ENCODE results near the gene SLC47A2.

SLC47A2 gene

GRCh38 chr17:19756546-19756945 lies 40.2 kb upstream of the SLC47A2 start:
- H3K4me3 ChIP-seq (ENCODE audit: low read length): 0 out of 2 replicates have a peak overlapping the region, but pooled peaks have one; percentile 9
- H3K27me3 ChIP-seq (ENCODE audit: low read depth, low read length): no peaks in the 10 kb centered on the region
- H3K36me3 ChIP-seq (replicated peaks; ENCODE audit: low read depth, low read length): no peaks in the 10 kb centered on the region
- no peaks in the 10 kb centered on the region for H3K9me3 ChIP-seq (ENCODE audit: insufficient read depth, low read length)
- H3K79me2 ChIP-seq (ENCODE audit: low read length): no peaks in the 10 kb centered on the region
- H3K9ac ChIP-seq (ENCODE audit: low read length): peak overlapping the region; percentile 64; the same call in 1 of the 2 replicates
- no peaks in the 10 kb centered on the region for H4K20me1 ChIP-seq (ENCODE audit: insufficient read depth, low read length)
- peaks cover 43% of the 10 kb centered on the region for H3K4me1 ChIP-seq (ENCODE audit: low read length)
- no peak for TF ChIP-seq CTCF (IDR thresholded peaks at IDR 0.05; ENCODE audit: low read depth, low read length)
- TF ChIP-seq EZH2phosphoT487 (IDR thresholded peaks at IDR 0.05; ENCODE audit: low read depth): no peak
- no peak overlapping the region for H2AFZ ChIP-seq (ENCODE audit: low read depth, low read length)
- peak overlapping the region; percentile 72 for H3K4me2 ChIP-seq (ENCODE audit: low read length)
- peak overlapping the region; percentile 97 for H3K27ac ChIP-seq (ENCODE audit: low read length)

DNA sequence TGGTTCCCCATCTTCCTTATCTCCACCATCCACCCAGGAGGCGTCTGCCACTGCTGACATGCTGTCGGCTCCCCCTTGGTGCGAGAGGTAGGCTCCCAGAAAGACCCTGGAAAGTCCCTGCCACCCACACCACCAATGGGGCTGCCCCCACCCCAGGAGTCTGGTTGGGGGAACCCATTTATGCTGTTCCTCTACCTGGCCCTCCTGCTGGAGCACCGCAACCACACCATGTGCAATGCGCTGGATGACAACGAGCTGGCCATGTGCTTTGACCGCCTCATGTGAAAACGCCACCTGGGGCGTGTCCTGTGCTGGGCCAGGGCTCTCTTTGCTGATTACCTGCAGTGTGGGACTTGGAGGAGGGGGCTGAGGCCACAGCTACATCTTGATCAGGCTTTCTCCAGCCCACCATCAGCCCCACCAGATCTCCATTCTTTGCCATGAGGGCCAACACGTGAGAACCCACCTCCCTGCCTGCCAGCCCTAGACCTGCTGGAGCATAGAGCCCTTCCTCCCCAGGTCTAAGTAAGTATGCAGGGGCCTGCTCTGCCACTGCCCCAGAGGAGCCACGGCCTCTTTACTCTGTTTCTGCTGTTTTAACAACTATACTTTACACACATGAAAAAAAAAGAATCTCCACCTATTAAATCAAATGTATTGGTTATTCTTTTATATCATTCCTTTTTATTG lies 39.6 kb upstream of the SLC47A2 start:
- H2AFZ ChIP-seq (ENCODE audit: low read depth, low read length): no peak overlapping the region
- TF ChIP-seq CTCF (IDR thresholded peaks at IDR 0.05; ENCODE audit: low read depth, low read length): no peak
- TF ChIP-seq EZH2phosphoT487 (IDR thresholded peaks at IDR 0.05; ENCODE audit: low read depth): no peak
- no peaks in the 10 kb centered on the region for H4K20me1 ChIP-seq (ENCODE audit: insufficient read depth, low read length)
- no peaks in the 10 kb centered on the region for H3K27me3 ChIP-seq (ENCODE audit: low read depth, low read length)
- peak overlapping the region; percentile 72 for H3K4me2 ChIP-seq (ENCODE audit: low read length)
- H3K4me3 ChIP-seq (ENCODE audit: low read length): peak overlapping the region; percentile 9; the same call in 1 of the 2 replicates
- no peaks in the 10 kb centered on the region for H3K36me3 ChIP-seq (replicated peaks; ENCODE audit: low read depth, low read length)
- peaks cover 43% of the 10 kb centered on the region for H3K4me1 ChIP-seq (ENCODE audit: low read length)
- no peaks in the 10 kb centered on the region for H3K79me2 ChIP-seq (ENCODE audit: low read length)
- peak overlapping the region; percentile 97 for H3K27ac ChIP-seq (ENCODE audit: low read length)
- H3K9me3 ChIP-seq (ENCODE audit: insufficient read depth, low read length): no peaks in the 10 kb centered on the region
- H3K9ac ChIP-seq (ENCODE audit: low read length): peak overlapping the region; percentile 68

DNA sequence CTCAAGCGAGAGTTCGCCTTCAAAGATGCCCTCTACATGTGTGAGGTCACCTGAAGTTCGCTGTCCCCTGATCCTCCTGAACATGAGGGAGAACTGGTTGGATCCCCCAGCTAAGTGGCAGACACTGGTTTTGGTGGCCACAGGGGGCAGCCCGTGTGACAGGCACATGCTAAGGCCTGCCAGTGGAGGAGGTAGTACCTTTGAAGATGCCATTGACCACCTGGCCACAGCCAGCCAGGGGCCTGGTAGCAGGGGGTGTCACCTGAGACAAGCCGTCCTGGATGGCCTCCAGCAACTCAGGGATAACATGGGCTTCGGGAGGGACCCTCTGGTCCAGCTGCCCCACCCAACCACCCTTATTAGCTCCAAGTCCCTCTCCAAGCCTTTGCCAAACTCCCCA lies 39.0 kb upstream of the SLC47A2 start:
- no peak overlapping the region for H2AFZ ChIP-seq (ENCODE audit: low read depth, low read length)
- H3K27ac ChIP-seq (ENCODE audit: low read length): peak overlapping the region; percentile 97
- peaks cover 43% of the 10 kb centered on the region for H3K4me1 ChIP-seq (ENCODE audit: low read length)
- no peaks in the 10 kb centered on the region for H3K36me3 ChIP-seq (replicated peaks; ENCODE audit: low read depth, low read length)
- H3K27me3 ChIP-seq (ENCODE audit: low read depth, low read length): no peaks in the 10 kb centered on the region
- peak overlapping the region; percentile 49; the same call in 1 of the 2 replicates for H3K4me3 ChIP-seq (ENCODE audit: low read length)
- TF ChIP-seq CTCF (IDR thresholded peaks at IDR 0.05; ENCODE audit: low read depth, low read length) (no peak), EZH2phosphoT487 (IDR thresholded peaks at IDR 0.05; ENCODE audit: low read depth) (no peak)
- H3K9me3 ChIP-seq (ENCODE audit: insufficient read depth, low read length): no peaks in the 10 kb centered on the region
- peak overlapping the region; percentile 72 for H3K4me2 ChIP-seq (ENCODE audit: low read length)
- H3K79me2 ChIP-seq (ENCODE audit: low read length): no peaks in the 10 kb centered on the region
- peak overlapping the region; percentile 68 for H3K9ac ChIP-seq (ENCODE audit: low read length)
- H4K20me1 ChIP-seq (ENCODE audit: insufficient read depth, low read length): no peaks in the 10 kb centered on the region

DNA sequence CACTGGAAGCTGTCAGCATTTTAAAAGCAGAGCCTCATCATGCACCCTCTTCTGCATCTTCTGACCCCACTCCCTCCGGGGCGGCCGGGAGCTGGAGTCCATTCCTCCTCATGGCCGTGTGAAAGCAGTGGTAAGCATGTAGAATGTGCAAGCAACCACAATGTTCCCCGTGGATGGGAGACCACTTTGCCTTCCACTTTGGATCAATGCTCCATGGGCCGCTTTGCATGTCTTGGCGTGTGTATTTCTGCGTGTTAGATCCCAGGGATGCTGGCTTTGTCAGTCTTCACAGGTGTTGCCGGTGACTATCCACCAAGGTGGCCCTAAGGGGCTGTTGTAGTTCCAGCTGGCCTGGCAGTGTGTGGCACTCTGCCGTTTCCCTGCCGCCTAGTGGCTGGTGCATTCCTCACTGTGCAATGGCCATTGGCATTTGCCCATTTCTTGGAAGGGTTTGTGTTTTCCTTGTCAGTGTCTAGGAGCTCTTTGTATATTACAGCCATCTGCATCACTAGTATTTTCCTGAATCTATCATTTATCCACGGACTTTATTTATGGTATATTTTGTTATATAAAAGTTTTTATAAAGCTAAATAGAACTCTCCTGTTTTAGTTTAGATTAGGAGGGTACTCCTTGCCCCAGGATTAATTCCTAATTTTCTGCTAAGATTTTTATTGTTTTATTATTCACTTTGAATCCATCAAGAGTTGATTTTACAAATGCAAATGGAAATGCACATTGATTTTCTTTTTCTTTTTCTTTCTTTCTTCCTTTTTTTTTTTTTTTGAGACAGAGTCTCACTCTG lies 37.5 kb upstream of the SLC47A2 start:
- peak overlapping the region; percentile 72 for H3K4me2 ChIP-seq (ENCODE audit: low read length)
- H3K4me1 ChIP-seq (ENCODE audit: low read length): peaks cover 43% of the 10 kb centered on the region
- H3K27ac ChIP-seq (ENCODE audit: low read length): peak overlapping the region; percentile 97

More for the DNA sequence above, 37.5 kb upstream of the SLC47A2 start:
- Histone ChIP-seq H3K4me3 (ENCODE audit: low read length) (no peak overlapping the region), H3K9me3 (ENCODE audit: insufficient read depth, low read length) (no peaks in the 10 kb centered on the region), H3K79me2 (ENCODE audit: low read length) (no peaks in the 10 kb centered on the region), H2AFZ (ENCODE audit: low read depth, low read length) (no peak overlapping the region), H3K36me3 (replicated peaks; ENCODE audit: low read depth, low read length) (no peaks in the 10 kb centered on the region), H3K9ac (ENCODE audit: low read length) (peak overlapping the region; percentile 27), H4K20me1 (ENCODE audit: insufficient read depth, low read length) (no peaks in the 10 kb centered on the region), H3K27me3 (ENCODE audit: low read depth, low read length) (no peaks in the 10 kb centered on the region)
- no peak for TF ChIP-seq EZH2phosphoT487 (IDR thresholded peaks at IDR 0.05; ENCODE audit: low read depth)
- TF ChIP-seq CTCF (IDR thresholded peaks at IDR 0.05; ENCODE audit: low read depth, low read length): peak; percentile 33
